ENCODE measurements around the gene TRPV3. TPM values are rescaled to one million over a fixed set of nuclear protein-coding genes. Genes with fewer than 3 reads are reported as not detected.
A peak's percentile ranks its signal among the peaks of the same experiment; 100 is the strongest.
"Not testable (repeated sequence)": the region's sequence is repeated elsewhere in the genome, so short reads cannot be mapped to it uniquely, and the experiment has no call there.

Gene TRPV3
- total RNA-seq: not detected in 2 replicates

DNA sequence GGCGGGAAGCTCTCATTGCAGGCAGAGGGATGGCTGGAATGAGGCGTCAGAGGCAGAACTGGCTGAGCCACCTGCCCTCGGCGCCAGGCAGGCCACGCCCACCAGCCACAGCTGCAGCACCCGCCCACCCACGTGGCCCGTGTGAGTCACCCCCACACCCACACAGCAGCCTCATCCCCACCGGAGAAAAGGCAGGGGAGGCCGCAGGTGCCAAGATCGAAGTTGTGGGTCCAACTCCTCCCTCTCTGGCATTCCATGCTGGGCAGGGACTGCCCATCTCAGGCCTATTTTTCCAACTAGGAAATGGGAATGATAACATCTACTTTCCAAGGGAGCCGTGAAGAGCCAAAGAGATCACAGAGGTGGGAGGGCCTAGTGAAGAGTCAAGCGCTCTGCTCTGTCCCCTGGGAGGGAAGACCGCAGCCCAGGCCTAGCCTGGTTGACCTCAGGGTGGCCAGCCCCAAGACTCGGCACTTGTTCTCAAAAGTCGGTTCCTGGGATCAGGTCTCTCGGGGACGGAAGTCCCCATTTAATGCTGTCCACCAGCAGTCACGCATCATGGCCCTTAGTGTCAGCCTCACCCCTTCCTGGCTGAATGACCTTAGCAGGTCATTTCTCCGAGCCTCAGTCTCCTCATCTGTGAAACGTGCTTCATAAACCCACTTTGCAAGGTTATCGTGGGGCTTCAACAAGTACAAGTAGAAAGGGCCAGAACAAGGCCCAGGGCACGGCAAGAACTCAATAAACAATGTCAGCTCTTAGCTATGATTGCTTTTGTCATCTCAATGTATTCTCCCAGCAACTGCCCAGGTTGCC, at the start of gene TRPV3:
TSS of gene TRPV3 (minus strand) at position 45 of the 816 bp plus-strand sequence. CDS start 2,962 bp downstream, outside the sequence.
- peak; percentile 23 for DNase-seq

DNA sequence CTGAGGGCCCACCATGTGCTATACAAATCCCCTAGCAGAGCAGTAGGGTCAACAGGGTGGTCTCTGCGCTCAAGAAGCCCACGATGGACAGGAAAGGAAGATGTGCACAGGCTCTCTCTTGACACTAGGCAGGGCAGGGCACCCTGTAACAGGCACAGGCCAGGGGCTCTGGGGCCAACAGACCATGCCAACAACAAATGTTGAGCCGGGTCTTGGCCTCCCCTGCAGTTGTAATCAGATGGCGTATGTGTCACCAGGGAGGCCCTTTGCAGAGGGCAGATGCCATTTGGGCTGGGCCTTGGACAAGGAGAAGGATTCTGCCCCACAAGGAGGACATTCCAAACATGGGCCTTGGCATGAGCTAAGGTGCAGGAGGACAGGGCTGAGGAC, 46.3 kb upstream of the TRPV3 start:
- no peak for DNase-seq

- DNase-seq: peak; percentile 80
These were observed 45.7 kb upstream of the TRPV3 start for GRCh38 chr17:3603119-3603869.

DNA sequence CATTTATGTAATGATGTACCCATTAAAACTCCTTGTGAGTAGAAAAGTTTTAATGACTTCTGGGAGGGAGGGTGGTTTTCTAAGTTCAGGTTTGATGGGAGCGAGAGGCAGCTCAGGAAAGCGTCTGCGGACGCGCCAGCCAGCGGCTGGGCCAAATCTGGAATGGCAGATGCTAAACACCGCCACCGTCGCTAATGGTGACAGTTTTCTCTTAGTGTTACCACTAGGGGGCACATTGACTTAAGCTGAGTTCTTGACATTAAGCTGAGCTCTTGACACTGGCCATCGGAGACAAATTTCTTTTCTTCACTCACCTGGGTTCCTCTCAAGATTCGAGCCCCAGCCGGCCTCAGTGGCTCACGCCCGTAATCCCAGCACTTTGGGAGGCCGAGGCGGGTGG, 44.9 kb upstream of the TRPV3 start:
- DNase-seq: peak; percentile 52

- DNase-seq: no peak
These were observed 43.1 kb upstream of the TRPV3 start for GRCh38 chr17:3600529-3601205.

GRCh38 chr17:3598078-3598477, 40.5 kb upstream of the TRPV3 start:
- no peak for DNase-seq

GRCh38 chr17:3596804-3597464, 39.3 kb upstream of the TRPV3 start:
- no peak for DNase-seq

DNA sequence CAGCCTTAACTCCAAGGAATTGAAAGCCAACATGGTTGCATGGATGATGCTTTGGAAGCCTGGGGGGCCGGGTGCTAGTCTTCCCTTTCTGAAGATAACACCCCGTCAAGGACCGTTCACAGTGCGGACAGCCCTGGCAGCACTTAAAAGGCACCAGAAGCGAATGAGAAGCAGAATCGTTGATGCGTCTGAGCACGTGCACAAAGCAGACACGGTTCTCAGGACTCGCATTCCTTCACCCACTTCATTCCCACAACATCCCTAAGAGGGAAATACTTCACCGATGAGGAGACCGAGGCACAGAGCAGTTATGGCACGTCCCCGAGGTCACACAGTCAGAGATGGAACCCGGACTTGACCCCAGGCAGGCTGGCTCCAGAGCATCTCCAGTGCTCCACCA, 37.4 kb upstream of the TRPV3 start:
- DNase-seq: no peak

DNA sequence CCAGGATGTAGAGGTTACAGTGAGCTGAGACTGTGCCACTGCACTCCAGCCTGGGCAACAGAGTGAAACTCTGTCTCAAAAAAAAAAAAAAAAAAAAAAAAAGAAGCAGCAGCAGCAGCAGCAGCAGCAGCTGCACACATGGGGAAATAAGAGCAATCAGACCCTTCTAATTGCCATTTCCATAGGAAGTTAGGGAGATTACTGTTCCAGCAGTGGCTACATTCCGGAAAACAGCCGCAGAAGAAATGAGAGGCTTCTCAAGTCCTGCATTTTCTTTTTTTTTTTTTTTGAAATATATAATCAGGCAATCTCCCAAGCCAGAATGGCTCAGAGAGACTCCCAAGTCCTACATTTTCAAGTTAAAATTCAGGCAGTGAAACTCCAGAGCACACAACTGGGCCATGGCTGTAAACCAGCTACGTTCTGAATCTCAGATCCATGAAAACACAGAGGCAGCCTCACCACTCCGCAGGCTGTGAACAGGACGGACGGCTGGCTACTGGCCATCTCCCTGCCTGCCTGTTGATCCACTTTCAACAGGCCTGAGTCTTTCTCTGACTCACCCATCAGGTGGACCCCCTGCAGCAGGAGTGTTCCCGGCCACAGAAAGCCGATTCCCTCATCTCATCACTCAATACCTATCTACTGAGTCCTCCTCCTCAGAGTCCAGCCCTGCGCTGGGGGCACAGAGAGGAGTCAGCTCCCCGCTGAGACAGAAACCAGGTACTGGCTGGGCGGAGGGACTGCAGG, 36.6 kb upstream of the TRPV3 start:
- DNase-seq: peak; percentile 72

- no peak for DNase-seq
These were observed 35.8 kb upstream of the TRPV3 start for GRCh38 chr17:3593384-3593783.

DNA sequence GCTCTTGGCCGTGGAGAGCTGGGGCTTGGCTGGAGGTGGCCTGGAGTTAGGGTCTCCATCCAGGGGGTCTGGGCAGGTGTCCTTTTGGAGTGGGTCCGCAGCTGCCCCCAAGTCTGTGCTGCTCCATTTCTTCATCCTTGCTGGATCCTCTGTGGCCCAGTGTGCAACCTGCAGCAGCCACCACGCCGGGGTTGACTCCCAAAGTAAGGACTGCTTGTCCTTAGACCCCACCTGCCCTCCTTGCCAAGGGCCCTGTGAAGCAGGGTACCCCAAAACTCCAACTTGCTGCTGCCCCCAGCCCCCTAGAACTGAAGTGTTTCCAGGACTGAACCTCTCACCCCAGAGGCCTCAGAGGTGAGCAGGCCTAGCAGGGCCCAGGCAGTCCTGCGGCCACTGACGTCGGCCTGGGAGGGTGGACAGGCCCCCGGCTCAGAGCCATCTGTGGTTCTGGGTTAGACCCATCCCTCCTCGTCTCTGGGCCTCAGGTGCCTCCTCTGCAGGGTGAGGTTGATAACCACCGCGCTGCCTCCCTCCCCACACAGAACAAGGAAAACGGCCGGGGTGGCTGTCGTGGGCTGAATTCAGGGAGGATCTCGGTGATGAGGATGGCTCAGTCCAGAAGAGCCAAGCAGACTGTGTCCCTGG, 34.7 kb upstream of the TRPV3 start:
- DNase-seq: no peak

DNA sequence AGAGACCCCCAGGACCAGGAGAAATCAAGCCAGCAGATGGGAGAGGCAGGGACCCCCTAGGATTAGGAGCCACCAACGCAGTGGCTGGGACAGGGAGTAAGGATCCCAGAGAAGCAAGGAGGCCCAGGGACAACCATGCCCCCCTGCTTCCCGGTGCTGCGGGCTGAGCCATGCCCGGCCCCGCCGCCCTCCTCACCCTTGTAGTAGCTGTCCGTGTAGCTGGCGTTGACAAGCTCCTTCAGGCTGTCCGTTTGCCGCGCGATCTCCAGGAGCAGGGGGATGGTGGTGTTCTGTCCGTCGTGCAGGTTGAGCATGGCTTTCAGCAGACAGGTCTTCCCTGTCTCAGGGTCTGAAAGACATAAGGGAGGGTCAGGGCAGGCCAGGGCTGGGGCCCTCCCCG, 33.2 kb upstream of the TRPV3 start:
- DNase-seq: no peak

- no peak for DNase-seq
These were observed 32.6 kb upstream of the TRPV3 start for GRCh38 chr17:3590231-3590630.

DNA sequence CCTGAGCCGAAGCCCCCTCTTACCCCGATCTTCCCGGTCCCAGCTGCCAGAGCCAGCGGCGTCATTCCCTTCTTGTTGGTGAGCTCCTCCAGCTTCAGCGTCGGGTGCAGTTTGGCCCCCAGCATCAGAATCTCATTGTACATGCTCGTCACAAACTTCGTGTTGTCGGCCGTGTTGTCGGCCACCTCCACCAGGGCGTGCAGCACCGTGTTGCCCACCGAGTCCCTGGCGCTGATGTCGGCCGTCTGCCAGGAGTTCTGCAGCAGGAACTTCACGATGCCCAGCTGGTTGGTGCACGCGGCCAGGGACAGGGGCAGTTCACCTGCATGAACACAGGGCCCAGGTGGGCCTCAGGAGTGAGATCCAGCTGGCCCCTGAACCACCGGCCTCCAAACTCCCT, 32.2 kb upstream of the TRPV3 start:
- DNase-seq: no peak

GRCh38 chr17:3585826-3586225, 28.2 kb upstream of the TRPV3 start:
- DNase-seq: no peak

GRCh38 chr17:3583456-3583855, 25.8 kb upstream of the TRPV3 start:
- no peak for DNase-seq

DNA sequence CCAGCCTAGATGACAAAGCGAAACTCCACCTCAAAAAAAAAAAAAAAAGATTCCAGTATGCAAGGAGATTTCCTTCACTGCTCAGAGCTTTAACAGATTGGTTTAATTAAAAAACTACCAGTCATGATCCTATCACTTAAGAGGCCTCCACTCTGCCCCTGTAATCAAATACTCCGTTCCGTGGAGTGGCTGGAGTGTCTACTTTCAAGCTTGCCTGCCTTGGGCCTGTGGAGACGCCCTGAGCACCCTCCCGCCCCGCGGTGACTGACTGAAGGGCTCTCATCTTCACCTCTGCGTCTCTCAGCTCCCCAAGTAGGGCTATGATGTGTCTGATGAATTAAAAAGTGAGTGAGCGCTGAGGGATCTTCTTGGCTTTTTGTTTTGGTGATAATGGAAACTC, 25.3 kb upstream of the TRPV3 start:
- no peak for DNase-seq

DNA sequence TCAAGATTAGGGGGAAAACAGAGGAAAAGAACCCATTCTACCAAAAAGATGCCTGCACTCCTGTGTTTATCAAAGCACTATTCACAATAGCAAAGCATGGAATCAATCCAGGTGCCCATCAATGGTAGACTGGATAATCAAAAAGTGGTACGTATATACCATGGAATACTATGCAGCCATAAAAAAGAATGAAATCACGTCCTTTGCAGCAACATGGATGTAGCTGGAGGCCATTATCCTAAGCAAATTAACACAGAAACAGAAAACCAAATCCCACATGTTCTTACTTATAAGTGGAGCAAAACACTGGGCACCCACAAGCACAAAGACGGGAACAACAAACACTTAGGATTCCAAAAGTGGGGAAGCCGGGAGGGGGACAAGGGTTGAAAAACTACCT, 21.1 kb upstream of the TRPV3 start:
- not testable (repeated sequence) for DNase-seq

- DNase-seq: no peak
These were observed 19.4 kb upstream of the TRPV3 start for GRCh38 chr17:3576970-3577369.

- DNase-seq: no peak
These were observed 17.9 kb upstream of the TRPV3 start for GRCh38 chr17:3575511-3575910.

GRCh38 chr17:3574231-3574630, 16.6 kb upstream of the TRPV3 start:
- DNase-seq: no peak
